ENCODE results near the gene C5orf46. TPM values are rescaled to one million over a fixed set of nuclear protein-coding genes. Genes with fewer than 3 reads are reported as not detected.
"Not testable (repeated sequence)": the region's sequence is repeated elsewhere in the genome, so short reads cannot be mapped to it uniquely, and the experiment has no call there.

The C5orf46 gene
- total and polyA plus RNA-seq, 2 experiments from 2014 or later, result 0.40 TPM; not detected in 1

- Mint-ChIP-seq H3K36me3 (ENCODE audit: low read depth) (peaks cover 54% of the 10 kb centered on the region), H3K27me3 (ENCODE audit: insufficient read depth, low read depth, poor library complexity) (peaks cover 35% of the 10 kb centered on the region), H3K4me3 (peak overlapping the region; percentile 86), H3K27ac (peak overlapping the region; percentile 98), H3K4me1 (peaks cover 81% of the 10 kb centered on the region)
- H3K27me3 ChIP-seq (ENCODE audit: insufficient read depth); H3F3A ChIP-seq (replicated peaks; ENCODE audit: low read depth); H2AFZ ChIP-seq; H3K36me3 ChIP-seq (ENCODE audit: insufficient read depth); H3K9me2 ChIP-seq (ENCODE audit: insufficient read depth); H4K20me1 ChIP-seq (replicated peaks; ENCODE audit: insufficient read depth); H3K9me3 Mint-ChIP-seq: not testable (repeated sequence)
- H3K27ac ChIP-seq (ENCODE audit: low read depth), result peak overlapping the region; percentile 100
- peaks cover 45% of the 10 kb centered on the region for H3K4me1 ChIP-seq (ENCODE audit: insufficient read depth)
- ATAC-seq (peak; percentile 89), DNase-seq (ENCODE audit: low spot score) (peak; percentile 88)
- peak; percentile 21; the same call in 1 of the 2 replicates for TF ChIP-seq CREB1 (CRISPR knock-in tag; IDR thresholded peaks at IDR 0.05; ENCODE audit: low read depth)
- peak; percentile 64 for TF ChIP-seq POLR2AphosphoS5 (IDR thresholded peaks at IDR 0.05; ENCODE audit: low read depth)
- peak; percentile 81 for TF ChIP-seq NANOG (IDR thresholded peaks at IDR 0.05; ENCODE audit: borderline replicate concordance)
- H3K79me2 ChIP-seq (replicated peaks; ENCODE audit: insufficient read depth), result peaks cover 70% of the 10 kb centered on the region
- H3K4me3 ChIP-seq, result peak overlapping the region; percentile 91
- H3K4me2 ChIP-seq, result peak overlapping the region; percentile 85
Measured at GRCh38 chr5:147874118-147874875, 32.0 kb downstream of the C5orf46 start.

GRCh38 chr5:147872744-147873435 is 33.4 kb downstream of the C5orf46 start:
- not testable (repeated sequence) for H3K36me3 ChIP-seq (ENCODE audit: insufficient read depth); H4K20me1 ChIP-seq (replicated peaks; ENCODE audit: insufficient read depth); H3K27me3 ChIP-seq (ENCODE audit: insufficient read depth); ATAC-seq; H2AFZ ChIP-seq; H3K9me2 ChIP-seq (ENCODE audit: insufficient read depth); H3F3A ChIP-seq (replicated peaks; ENCODE audit: low read depth); H3K9me3 Mint-ChIP-seq; DNase-seq (ENCODE audit: low spot score)
- Mint-ChIP-seq H3K4me3 (peak overlapping the region; percentile 86), H3K27ac (peak overlapping the region; percentile 98), H3K4me1 (peaks cover 86% of the 10 kb centered on the region), H3K27me3 (ENCODE audit: insufficient read depth, low read depth, poor library complexity) (peaks cover 43% of the 10 kb centered on the region), H3K36me3 (ENCODE audit: low read depth) (peaks cover 60% of the 10 kb centered on the region)
- H3K4me2 ChIP-seq, result peak overlapping the region; percentile 85
- H3K4me3 ChIP-seq, result peak overlapping the region; percentile 91
- H3K4me1 ChIP-seq (ENCODE audit: insufficient read depth), result peaks cover 37% of the 10 kb centered on the region
- peaks cover 61% of the 10 kb centered on the region for H3K79me2 ChIP-seq (replicated peaks; ENCODE audit: insufficient read depth)
- peak overlapping the region; percentile 100 for H3K27ac ChIP-seq (ENCODE audit: low read depth)
- TF ChIP-seq POLR2AphosphoS5 (IDR thresholded peaks at IDR 0.05; ENCODE audit: low read depth), result peak; percentile 51; the same call in 1 of the 2 replicates

- H3K4me3 Mint-ChIP-seq, result peak overlapping the region; percentile 86
- not testable (repeated sequence) for H3K27me3 ChIP-seq (ENCODE audit: insufficient read depth); H2AFZ ChIP-seq; H3K36me3 ChIP-seq (ENCODE audit: insufficient read depth); H3K9me3 Mint-ChIP-seq; H3F3A ChIP-seq (replicated peaks; ENCODE audit: low read depth); H4K20me1 ChIP-seq (replicated peaks; ENCODE audit: insufficient read depth); H3K9me2 ChIP-seq (ENCODE audit: insufficient read depth); DNase-seq (ENCODE audit: low spot score); ATAC-seq
- peaks cover 68% of the 10 kb centered on the region for H3K36me3 Mint-ChIP-seq (ENCODE audit: low read depth)
- peaks cover 89% of the 10 kb centered on the region for H3K4me1 Mint-ChIP-seq
- peak overlapping the region; percentile 91 for H3K4me3 ChIP-seq
- H3K27ac ChIP-seq (ENCODE audit: low read depth), result peak overlapping the region; percentile 100
- peak overlapping the region; percentile 98 for H3K27ac Mint-ChIP-seq
- TF ChIP-seq POLR2AphosphoS5 (IDR thresholded peaks at IDR 0.05; ENCODE audit: low read depth), result peak; percentile 27; the same call in 1 of the 2 replicates
- H3K4me1 ChIP-seq (ENCODE audit: insufficient read depth), result peaks cover 28% of the 10 kb centered on the region
- H3K27me3 Mint-ChIP-seq (ENCODE audit: insufficient read depth, low read depth, poor library complexity), result peaks cover 43% of the 10 kb centered on the region
- peaks cover 61% of the 10 kb centered on the region for H3K79me2 ChIP-seq (replicated peaks; ENCODE audit: insufficient read depth)
- peak overlapping the region; percentile 85 for H3K4me2 ChIP-seq
Measured at GRCh38 chr5:147871980-147872549, 34.3 kb downstream of the C5orf46 start.

Measured in GM23338 (cell line).